Measurements from ENCODE around the gene C1orf87.
A peak's percentile ranks its signal among the peaks of the same experiment; 100 is the strongest.
"Not testable (repeated sequence)": the region's sequence is repeated elsewhere in the genome, so short reads cannot be mapped to it uniquely, and the experiment has no call there.

Gene C1orf87

DNA sequence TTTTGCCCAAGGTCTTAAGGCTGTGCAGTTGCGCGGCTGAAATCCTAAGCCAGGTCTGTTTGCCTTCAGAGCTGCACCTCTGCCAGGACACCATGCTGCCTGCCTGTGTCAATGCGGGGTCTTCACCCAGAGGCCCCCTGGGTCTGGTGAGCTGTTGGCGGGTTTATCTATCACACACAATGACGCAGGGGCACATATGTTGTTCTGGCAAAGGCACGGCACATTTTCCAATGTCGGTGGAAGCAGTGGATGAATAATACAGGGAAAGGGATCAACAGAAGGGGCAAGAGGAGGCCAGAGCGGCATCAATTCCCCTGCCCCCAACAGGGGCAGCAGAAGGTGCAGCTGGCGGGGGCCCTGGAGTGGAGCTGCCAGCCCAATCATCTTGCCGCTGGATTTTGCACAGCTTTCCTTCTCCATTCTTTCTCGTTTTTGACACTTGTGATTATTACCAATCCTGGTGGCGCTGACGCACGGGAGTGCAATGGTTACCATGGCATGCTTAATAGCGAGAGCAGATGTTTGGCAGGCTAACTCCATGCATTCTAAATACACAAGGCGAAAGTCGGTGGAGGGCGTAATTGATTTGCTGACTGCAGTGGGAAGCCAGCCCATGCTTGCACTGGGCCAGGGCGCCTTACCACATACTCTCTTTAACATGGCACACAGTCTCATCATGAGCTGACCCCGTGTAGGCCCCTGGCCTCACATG, 101.2 kb downstream of the C1orf87 start:
- Histone ChIP-seq H3F3A (ENCODE audit: insufficient read depth, low read length) (no peaks in the 10 kb centered on the region), H3K9me2 (replicated peaks; ENCODE audit: insufficient read depth, low read length) (no peaks in the 10 kb centered on the region), H3K9me3 (replicated peaks; ENCODE audit: insufficient read depth, low read length) (no peaks in the 10 kb centered on the region), H3K4me1 (ENCODE audit: low read length) (0 out of 2 replicates have a peak, but pooled peaks cover 3% of the 10 kb centered on the region), H2AFZ (ENCODE audit: low read length) (no peak overlapping the region), H3K27ac (ENCODE audit: low read length) (no peak overlapping the region), H3K4me3 (ENCODE audit: low read length) (no peak overlapping the region), H3K79me2 (ENCODE audit: low read length) (no peaks in the 10 kb centered on the region), H4K20me1 (ENCODE audit: insufficient read depth, low read length) (no peaks in the 10 kb centered on the region), H3K36me3 (replicated peaks; ENCODE audit: insufficient read depth, low read length) (no peaks in the 10 kb centered on the region), H3K4me2 (ENCODE audit: low read depth, low read length) (no peak overlapping the region), H3K27me3 (replicated peaks; ENCODE audit: insufficient read depth, low read length) (no peaks in the 10 kb centered on the region), H3K9ac (ENCODE audit: low read length) (no peak overlapping the region)
- TF ChIP-seq, protein P1, sequence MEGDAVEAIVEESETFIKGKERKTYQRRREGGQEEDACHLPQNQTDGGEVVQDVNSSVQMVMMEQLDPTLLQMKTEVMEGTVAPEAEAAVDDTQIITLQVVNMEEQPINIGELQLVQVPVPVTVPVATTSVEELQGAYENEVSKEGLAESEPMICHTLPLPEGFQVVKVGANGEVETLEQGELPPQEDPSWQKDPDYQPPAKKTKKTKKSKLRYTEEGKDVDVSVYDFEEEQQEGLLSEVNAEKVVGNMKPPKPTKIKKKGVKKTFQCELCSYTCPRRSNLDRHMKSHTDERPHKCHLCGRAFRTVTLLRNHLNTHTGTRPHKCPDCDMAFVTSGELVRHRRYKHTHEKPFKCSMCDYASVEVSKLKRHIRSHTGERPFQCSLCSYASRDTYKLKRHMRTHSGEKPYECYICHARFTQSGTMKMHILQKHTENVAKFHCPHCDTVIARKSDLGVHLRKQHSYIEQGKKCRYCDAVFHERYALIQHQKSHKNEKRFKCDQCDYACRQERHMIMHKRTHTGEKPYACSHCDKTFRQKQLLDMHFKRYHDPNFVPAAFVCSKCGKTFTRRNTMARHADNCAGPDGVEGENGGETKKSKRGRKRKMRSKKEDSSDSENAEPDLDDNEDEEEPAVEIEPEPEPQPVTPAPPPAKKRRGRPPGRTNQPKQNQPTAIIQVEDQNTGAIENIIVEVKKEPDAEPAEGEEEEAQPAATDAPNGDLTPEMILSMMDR (IDR thresholded peaks at IDR 0.05; ENCODE audit: low read length) = no peak
- TF ChIP-seq EZH2 (optimal IDR thresholded peaks at IDR 0.05; ENCODE audit: low read depth, low read length) (no peak), EZH2phosphoT487 (IDR thresholded peaks at IDR 0.05; ENCODE audit: low read length) (no peak)
- no peak for DNase-seq

DNA sequence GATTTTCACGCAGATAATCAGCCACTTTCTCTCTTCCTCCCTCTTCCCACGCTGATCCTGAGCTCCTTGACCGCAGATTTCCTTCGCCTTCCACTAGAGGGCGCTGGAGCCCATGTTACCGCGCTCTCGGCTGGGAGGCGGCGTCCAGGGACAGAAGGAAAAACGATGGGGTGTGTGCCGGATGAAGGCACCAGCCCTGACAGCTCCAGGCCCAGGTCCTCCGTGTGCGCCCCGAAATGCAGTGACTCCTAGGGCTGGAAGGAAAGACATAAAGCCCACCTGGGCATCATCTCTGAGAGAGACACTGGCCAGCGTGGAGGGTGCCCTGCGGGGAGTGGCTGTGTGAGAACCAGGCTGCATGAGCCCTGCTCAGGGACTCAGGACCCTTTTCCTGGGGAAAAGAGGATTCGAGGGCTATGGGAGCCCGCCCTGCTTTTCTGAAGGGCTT, 102.1 kb downstream of the C1orf87 start:
- TF ChIP-seq, protein P1 (IDR thresholded peaks at IDR 0.05; ENCODE audit: low read length) = peak; percentile 97
- no peak for TF ChIP-seq EZH2phosphoT487 (IDR thresholded peaks at IDR 0.05; ENCODE audit: low read length)
- H3F3A ChIP-seq (ENCODE audit: insufficient read depth, low read length) = no peaks in the 10 kb centered on the region
- peak; percentile 30 for DNase-seq
- no peak overlapping the region for H3K27ac ChIP-seq (ENCODE audit: low read length)
- no peaks in the 10 kb centered on the region for H4K20me1 ChIP-seq (ENCODE audit: insufficient read depth, low read length)
- H3K9me3 ChIP-seq (replicated peaks; ENCODE audit: insufficient read depth, low read length) = no peaks in the 10 kb centered on the region
- peak overlapping the region; percentile 58; the same call in 1 of the 2 replicates for H2AFZ ChIP-seq (ENCODE audit: low read length)
- peak overlapping the region; percentile 61 for H3K4me2 ChIP-seq (ENCODE audit: low read depth, low read length)
- no peaks in the 10 kb centered on the region for H3K36me3 ChIP-seq (replicated peaks; ENCODE audit: insufficient read depth, low read length)
- H3K4me3 ChIP-seq (ENCODE audit: low read length) = no peak overlapping the region
- H3K9ac ChIP-seq (ENCODE audit: low read length) = no peak overlapping the region
- no peaks in the 10 kb centered on the region for H3K79me2 ChIP-seq (ENCODE audit: low read length)
- H3K27me3 ChIP-seq (replicated peaks; ENCODE audit: insufficient read depth, low read length) = no peaks in the 10 kb centered on the region
- 0 out of 2 replicates have a peak, but pooled peaks cover 3% of the 10 kb centered on the region for H3K4me1 ChIP-seq (ENCODE audit: low read length)
- no peaks in the 10 kb centered on the region for H3K9me2 ChIP-seq (replicated peaks; ENCODE audit: insufficient read depth, low read length)

DNA sequence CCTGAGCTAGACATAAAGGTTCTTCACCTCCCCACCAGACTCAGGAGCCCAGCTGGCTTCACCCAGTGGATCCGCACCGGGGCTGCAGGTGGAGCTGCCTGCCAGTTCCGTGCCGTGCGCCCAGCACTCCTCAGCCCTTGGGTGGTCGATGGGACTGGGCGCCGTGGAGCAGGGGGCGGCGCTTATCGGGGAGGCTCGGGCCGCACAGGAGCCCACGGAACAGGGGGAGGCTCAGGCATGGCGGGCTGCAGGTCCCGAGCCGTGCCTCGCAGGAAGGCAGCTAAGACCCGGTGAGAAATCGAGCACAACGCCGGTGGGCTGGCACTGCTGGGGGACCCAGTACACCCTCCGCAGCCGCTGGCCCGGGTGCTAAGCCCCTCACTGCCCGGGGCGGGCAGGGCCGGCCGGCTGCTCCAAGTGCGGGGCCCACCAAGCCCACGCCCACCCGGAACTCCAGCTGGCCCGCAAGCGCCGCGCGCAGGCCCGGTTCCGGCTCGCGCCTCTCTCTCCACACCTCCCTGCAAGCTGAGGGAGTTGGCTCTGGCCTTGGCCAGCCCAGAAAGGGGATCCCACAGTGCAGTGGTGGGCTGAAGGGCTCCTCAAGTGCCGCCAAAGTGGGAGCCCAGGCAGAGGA, 103.9 kb downstream of the C1orf87 start:
- not testable (repeated sequence) for H3K4me3 ChIP-seq (ENCODE audit: low read length); H3K4me1 ChIP-seq (ENCODE audit: low read length); H3K9me3 ChIP-seq (replicated peaks; ENCODE audit: insufficient read depth, low read length); H3K27me3 ChIP-seq (replicated peaks; ENCODE audit: insufficient read depth, low read length); H3F3A ChIP-seq (ENCODE audit: insufficient read depth, low read length); H3K79me2 ChIP-seq (ENCODE audit: low read length); H3K4me2 ChIP-seq (ENCODE audit: low read depth, low read length); DNase-seq; H2AFZ ChIP-seq (ENCODE audit: low read length); H4K20me1 ChIP-seq (ENCODE audit: insufficient read depth, low read length); H3K36me3 ChIP-seq (replicated peaks; ENCODE audit: insufficient read depth, low read length); H3K9me2 ChIP-seq (replicated peaks; ENCODE audit: insufficient read depth, low read length); H3K9ac ChIP-seq (ENCODE audit: low read length); H3K27ac ChIP-seq (ENCODE audit: low read length)

DNA sequence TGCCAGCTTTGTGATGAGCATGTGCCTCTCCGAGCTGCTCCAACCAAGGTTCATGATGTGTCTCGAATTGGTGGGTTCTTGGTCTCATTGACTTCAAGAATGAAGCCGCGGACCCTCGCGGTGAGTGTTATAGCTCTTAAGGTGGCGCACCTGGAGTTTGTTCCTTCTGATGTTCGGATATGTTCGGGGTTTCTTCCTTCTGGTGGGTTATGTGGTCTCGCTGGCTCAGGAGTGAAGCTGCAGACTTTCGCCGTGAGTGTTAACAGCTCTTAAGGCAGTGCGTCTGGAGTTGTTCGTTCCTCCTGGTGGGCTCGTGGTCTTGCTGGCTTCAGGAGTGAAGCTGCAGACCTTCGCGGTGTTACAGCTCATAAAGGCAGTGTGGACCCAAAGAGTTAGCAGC, 104.8 kb downstream of the C1orf87 start:
- H3K4me3 ChIP-seq (ENCODE audit: low read length); H3K4me1 ChIP-seq (ENCODE audit: low read length); H2AFZ ChIP-seq (ENCODE audit: low read length): not testable (repeated sequence)

More for the DNA sequence above, 104.8 kb downstream of the C1orf87 start:
- H3K36me3 ChIP-seq (replicated peaks; ENCODE audit: insufficient read depth, low read length); H4K20me1 ChIP-seq (ENCODE audit: insufficient read depth, low read length); H3F3A ChIP-seq (ENCODE audit: insufficient read depth, low read length); H3K9ac ChIP-seq (ENCODE audit: low read length); H3K27ac ChIP-seq (ENCODE audit: low read length); H3K9me3 ChIP-seq (replicated peaks; ENCODE audit: insufficient read depth, low read length); H3K9me2 ChIP-seq (replicated peaks; ENCODE audit: insufficient read depth, low read length); H3K79me2 ChIP-seq (ENCODE audit: low read length); DNase-seq; H3K4me2 ChIP-seq (ENCODE audit: low read depth, low read length); H3K27me3 ChIP-seq (replicated peaks; ENCODE audit: insufficient read depth, low read length): not testable (repeated sequence)
